Neural cell (in vitro differentiated cells): Measurements from ENCODE around the gene ZNF580. TPM values are rescaled to one million over a fixed set of nuclear protein-coding genes. Genes with fewer than 3 reads are reported as not detected.

ENCODE experiments used
- H2AFZ ChIP-seq: fragments of 200-600, 300-800 bp; sonication (generic), shearing (Covaris generic); 2 replicates; pipeline ENCODE4 v1.6.0; 2014; ENCODE audit warnings: low read depth, mild to moderate bottlenecking, antibody characterized with exemption, low read length, moderate library complexity
- H3F3A ChIP-seq: fragments of 200-600 bp; shearing (Covaris generic); 2 replicates; pipeline ENCODE4 v1.6.1; 2016; ENCODE audit warnings: mild to moderate bottlenecking, moderate library complexity, mixed read lengths, antibody characterized with exemption, low read length; ENCODE audit not compliant: insufficient read depth, poor library complexity, severe bottlenecking
- H3K27ac ChIP-seq: fragments of 200-600, 300-800 bp; sonication (generic), shearing (Covaris generic); 2 replicates; pipeline ENCODE4 v1.5.1; 2014; ENCODE audit warnings: mild to moderate bottlenecking, low read length, moderate library complexity
- H3K27me3 ChIP-seq: fragments of 300-800, 200-600 bp; sonication (generic), shearing (Covaris generic); 2 replicates; pipeline ENCODE4 v1.6.0; 2014; ENCODE audit warnings: mild to moderate bottlenecking, low read depth, low read length, moderate library complexity; ENCODE audit not compliant: insufficient read depth
- H3K36me3 ChIP-seq: fragments of 300-800, 200-600 bp; sonication (generic), shearing (Covaris generic); 2 replicates; pipeline ENCODE4 v1.5.1; 2014; ENCODE audit warnings: mild to moderate bottlenecking, antibody characterized with exemption, low read length, moderate library complexity; ENCODE audit not compliant: insufficient read depth
- H3K4me2 ChIP-seq: fragments of 300-800, 200-600 bp; sonication (generic), shearing (Covaris generic); 2 replicates; pipeline ENCODE4 v1.6.0; 2014; ENCODE audit warnings: mild to moderate bottlenecking, low read length
- H3K4me3 ChIP-seq: fragments of 300-800, 200-600 bp; sonication (generic), shearing (Covaris generic); 2 replicates; pipeline ENCODE4 v1.5.1; 2014; ENCODE audit warnings: mild to moderate bottlenecking, low read length, moderate library complexity
- H3K79me2 ChIP-seq: fragments of 200-600 bp; shearing (Covaris generic); replicated peaks from 2 replicates; pipeline ENCODE4 v1.6.0; 2014; ENCODE audit warnings: mild to moderate bottlenecking, low read length, moderate library complexity; ENCODE audit not compliant: insufficient read depth
- H3K9ac ChIP-seq: fragments of 300-800, 200-600 bp; sonication (generic), shearing (Covaris generic); 2 replicates; pipeline ENCODE4 v1.6.1; 2016; ENCODE audit warnings: mild to moderate bottlenecking, low read length, mixed read lengths
- H3K9me2 ChIP-seq: fragments of 200-600 bp; shearing (Covaris generic); 2 replicates; pipeline ENCODE4 v1.6.1; 2016; ENCODE audit warnings: mild to moderate bottlenecking, low read length, mixed read lengths; ENCODE audit not compliant: insufficient read depth
- H3K9me3 ChIP-seq: fragments of 200-600, 300-800 bp; sonication (generic), shearing (Covaris generic); 2 replicates; pipeline ENCODE4 v1.6.1; 2016; ENCODE audit warnings: mild to moderate bottlenecking, mixed run types, low read length, moderate library complexity, mixed read lengths
- H4K20me1 ChIP-seq: fragments of 200-600 bp; shearing (Covaris generic); 2 replicates; pipeline ENCODE4 v1.6.1; 2016; ENCODE audit warnings: mild to moderate bottlenecking, mixed run types; ENCODE audit not compliant: insufficient read depth
- EP300 ChIP-seq: fragments of 450-650 bp; conservative IDR thresholded peaks from 2 replicates; pipeline ENCODE4 v1.6.1; 2014; ENCODE audit warnings: antibody characterized with exemption, mild to moderate bottlenecking, moderate library complexity; ENCODE audit not compliant: poor library complexity, severe bottlenecking
- EZH2 ChIP-seq: fragments of 200-600, 300-800 bp; shearing (Covaris generic), sonication (generic); IDR thresholded peaks from 2 replicates; pipeline ENCODE4 v1.6.1; 2014; ENCODE audit warnings: antibody characterized with exemption, low read length, borderline replicate concordance, mild to moderate bottlenecking; ENCODE audit not compliant: insufficient read depth, poor library complexity, severe bottlenecking
- MXI1 ChIP-seq: fragments of 450-650 bp; conservative IDR thresholded peaks from 2 replicates; pipeline ENCODE4 v1.6.1; 2014; ENCODE audit warnings: antibody characterized with exemption, mild to moderate bottlenecking; ENCODE audit not compliant: poor library complexity, severe bottlenecking
- POLR2AphosphoS5 ChIP-seq: IDR thresholded peaks from 2 replicates; pipeline ENCODE4 v1.6.1; 2012
- RAD21 ChIP-seq: fragments of 450-650 bp; conservative IDR thresholded peaks from 2 replicates; pipeline ENCODE4 v1.6.1; 2014; ENCODE audit warnings: antibody characterized with exemption, mild to moderate bottlenecking, moderate library complexity
- SMC3 ChIP-seq: fragments of 450-650 bp; conservative IDR thresholded peaks from 2 replicates; pipeline ENCODE4 v1.6.1; 2014; ENCODE audit warnings: antibody characterized with exemption, mild to moderate bottlenecking, moderate library complexity; ENCODE audit not compliant: poor library complexity
- TAF1 ChIP-seq: IDR thresholded peaks from 2 replicates; pipeline ENCODE4 v1.6.1; 2012; ENCODE audit warnings: low read depth
- polyA plus RNA-seq: library from polyadenylated mRNA; depleted of rRNA; stranded (reverse); fragments of >200 nt; gene quantifications from 2 replicates; pipeline ENCODE4 v1.2.3, GENCODE V29; 2014
- TF ChIP-seq, protein P1 (sequence below): fragments of 450-650 bp; IDR thresholded peaks from 2 replicates; pipeline ENCODE4 v1.5.1; 2014; ENCODE audit warnings: antibody characterized with exemption, mild to moderate bottlenecking, moderate library complexity; ENCODE audit not compliant: poor library complexity, severe bottlenecking
- TF ChIP-seq, protein P2 (sequence below): IDR thresholded peaks from 2 replicates; pipeline ENCODE4 v1.6.1; 2012; ENCODE audit warnings: borderline replicate concordance

The ZNF580 gene
- polyA plus RNA-seq, 1 donor from 2014 or later: 11.7 TPM

DNA sequence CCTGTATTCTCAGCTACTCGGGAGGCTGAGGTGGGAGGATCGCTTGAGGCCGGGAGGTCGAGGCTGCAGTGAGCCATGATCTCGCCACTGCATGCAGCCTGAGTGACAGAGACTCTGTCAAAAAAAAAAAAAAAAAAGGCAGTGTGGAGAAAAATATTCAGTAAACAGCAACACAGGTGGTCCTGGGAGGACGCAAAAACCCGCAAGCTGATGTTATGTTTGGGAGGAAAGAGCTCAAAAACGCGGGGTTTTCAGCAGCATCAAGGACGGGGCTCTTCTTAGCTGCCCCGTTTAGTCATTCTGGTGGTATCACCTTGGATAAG lies 15.8 kb upstream of the ZNF580 start:
- TF ChIP-seq TAF1 (no peak), POLR2AphosphoS5 (no peak), RAD21 (no peak), MXI1 (peak; percentile 2), EP300 (no peak), SMC3 (peak; percentile 0)
- TF ChIP-seq, protein P1, sequence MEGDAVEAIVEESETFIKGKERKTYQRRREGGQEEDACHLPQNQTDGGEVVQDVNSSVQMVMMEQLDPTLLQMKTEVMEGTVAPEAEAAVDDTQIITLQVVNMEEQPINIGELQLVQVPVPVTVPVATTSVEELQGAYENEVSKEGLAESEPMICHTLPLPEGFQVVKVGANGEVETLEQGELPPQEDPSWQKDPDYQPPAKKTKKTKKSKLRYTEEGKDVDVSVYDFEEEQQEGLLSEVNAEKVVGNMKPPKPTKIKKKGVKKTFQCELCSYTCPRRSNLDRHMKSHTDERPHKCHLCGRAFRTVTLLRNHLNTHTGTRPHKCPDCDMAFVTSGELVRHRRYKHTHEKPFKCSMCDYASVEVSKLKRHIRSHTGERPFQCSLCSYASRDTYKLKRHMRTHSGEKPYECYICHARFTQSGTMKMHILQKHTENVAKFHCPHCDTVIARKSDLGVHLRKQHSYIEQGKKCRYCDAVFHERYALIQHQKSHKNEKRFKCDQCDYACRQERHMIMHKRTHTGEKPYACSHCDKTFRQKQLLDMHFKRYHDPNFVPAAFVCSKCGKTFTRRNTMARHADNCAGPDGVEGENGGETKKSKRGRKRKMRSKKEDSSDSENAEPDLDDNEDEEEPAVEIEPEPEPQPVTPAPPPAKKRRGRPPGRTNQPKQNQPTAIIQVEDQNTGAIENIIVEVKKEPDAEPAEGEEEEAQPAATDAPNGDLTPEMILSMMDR: no peak
- H2AFZ ChIP-seq: peak overlapping the region; percentile 62
- no peaks in the 10 kb centered on the region for H4K20me1 ChIP-seq
- peaks cover 8% of the 10 kb centered on the region for H3K79me2 ChIP-seq
- no peaks in the 10 kb centered on the region for H3K9me2 ChIP-seq
- H3F3A ChIP-seq: no peaks in the 10 kb centered on the region
- H3K36me3 ChIP-seq: no peaks in the 10 kb centered on the region
- H3K27me3 ChIP-seq: no peaks in the 10 kb centered on the region
- no peaks in the 10 kb centered on the region for H3K9me3 ChIP-seq
- H3K27ac ChIP-seq: peak overlapping the region; percentile 91
- H3K4me3 ChIP-seq: peak overlapping the region; percentile 73
- peak overlapping the region; percentile 87 for H3K9ac ChIP-seq
- H3K4me2 ChIP-seq: peak overlapping the region; percentile 38

DNA sequence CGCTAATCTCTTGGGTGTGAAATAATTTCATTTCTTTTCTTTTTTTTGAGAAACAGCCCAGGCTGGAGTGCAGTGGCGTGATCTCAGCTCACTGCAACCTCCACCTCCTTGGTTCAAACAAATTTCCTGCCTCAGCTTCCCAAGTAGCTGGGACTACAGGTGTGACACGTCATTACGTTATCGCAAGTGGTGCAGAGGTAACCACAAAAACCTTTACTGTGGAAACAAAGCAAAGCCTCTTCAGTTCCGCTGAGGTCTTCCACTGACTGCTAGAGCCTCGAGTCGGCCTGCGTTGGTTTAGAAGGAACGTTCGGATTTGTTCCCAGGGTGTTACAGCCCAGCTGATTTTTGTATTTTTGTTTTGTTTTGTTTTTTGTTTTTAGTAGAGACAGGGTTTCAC lies 14.5 kb upstream of the ZNF580 start:
- no peaks in the 10 kb centered on the region for H3F3A ChIP-seq
- no peaks in the 10 kb centered on the region for H3K27me3 ChIP-seq
- H3K9me3 ChIP-seq: no peaks in the 10 kb centered on the region
- no peak overlapping the region for H3K9ac ChIP-seq
- H3K4me2 ChIP-seq: no peak overlapping the region
- peaks cover 8% of the 10 kb centered on the region for H3K79me2 ChIP-seq
- TF ChIP-seq TAF1 (no peak), POLR2AphosphoS5 (no peak), MXI1 (no peak), SMC3 (no peak), RAD21 (no peak), EZH2 (no peak), EP300 (no peak)
- TF ChIP-seq, protein P1: no peak
- TF ChIP-seq, protein P2, sequence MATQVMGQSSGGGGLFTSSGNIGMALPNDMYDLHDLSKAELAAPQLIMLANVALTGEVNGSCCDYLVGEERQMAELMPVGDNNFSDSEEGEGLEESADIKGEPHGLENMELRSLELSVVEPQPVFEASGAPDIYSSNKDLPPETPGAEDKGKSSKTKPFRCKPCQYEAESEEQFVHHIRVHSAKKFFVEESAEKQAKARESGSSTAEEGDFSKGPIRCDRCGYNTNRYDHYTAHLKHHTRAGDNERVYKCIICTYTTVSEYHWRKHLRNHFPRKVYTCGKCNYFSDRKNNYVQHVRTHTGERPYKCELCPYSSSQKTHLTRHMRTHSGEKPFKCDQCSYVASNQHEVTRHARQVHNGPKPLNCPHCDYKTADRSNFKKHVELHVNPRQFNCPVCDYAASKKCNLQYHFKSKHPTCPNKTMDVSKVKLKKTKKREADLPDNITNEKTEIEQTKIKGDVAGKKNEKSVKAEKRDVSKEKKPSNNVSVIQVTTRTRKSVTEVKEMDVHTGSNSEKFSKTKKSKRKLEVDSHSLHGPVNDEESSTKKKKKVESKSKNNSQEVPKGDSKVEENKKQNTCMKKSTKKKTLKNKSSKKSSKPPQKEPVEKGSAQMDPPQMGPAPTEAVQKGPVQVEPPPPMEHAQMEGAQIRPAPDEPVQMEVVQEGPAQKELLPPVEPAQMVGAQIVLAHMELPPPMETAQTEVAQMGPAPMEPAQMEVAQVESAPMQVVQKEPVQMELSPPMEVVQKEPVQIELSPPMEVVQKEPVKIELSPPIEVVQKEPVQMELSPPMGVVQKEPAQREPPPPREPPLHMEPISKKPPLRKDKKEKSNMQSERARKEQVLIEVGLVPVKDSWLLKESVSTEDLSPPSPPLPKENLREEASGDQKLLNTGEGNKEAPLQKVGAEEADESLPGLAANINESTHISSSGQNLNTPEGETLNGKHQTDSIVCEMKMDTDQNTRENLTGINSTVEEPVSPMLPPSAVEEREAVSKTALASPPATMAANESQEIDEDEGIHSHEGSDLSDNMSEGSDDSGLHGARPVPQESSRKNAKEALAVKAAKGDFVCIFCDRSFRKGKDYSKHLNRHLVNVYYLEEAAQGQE: no peak
- H3K4me3 ChIP-seq: no peak overlapping the region
- H3K9me2 ChIP-seq: no peaks in the 10 kb centered on the region
- no peak overlapping the region for H2AFZ ChIP-seq
- no peaks in the 10 kb centered on the region for H4K20me1 ChIP-seq
- H3K36me3 ChIP-seq: no peaks in the 10 kb centered on the region
- H3K27ac ChIP-seq: no peak overlapping the region
